SK-N-SH (cell line): ENCODE data around the gene AKT3. TPM values are rescaled to one million over a fixed set of nuclear protein-coding genes. Genes with fewer than 3 reads are reported as not detected.

Experiments
- CTCF ChIA-PET: fragments of 300-600, 350-600 bp; formaldehyde crosslinking; extraction: SDS; loops from one replicate; lab custom pipeline; 2021; lab: Yijun Ruan, JAX
- POLR2A ChIA-PET: fragments of 350-600 bp; sonication (Branson Sonifier 250); formaldehyde crosslinking; extraction: SDS; loops from one replicate; lab custom pipeline; 2020; ENCODE audit warnings: antibody characterized with exemption, inconsistent platforms; lab: Yijun Ruan, JAX
- DNase-seq: peaks from one replicate; pipeline ENCODE4 v3.0.0; 2012
- H2AFZ ChIP-seq: fragments of 200-600 bp; sonication (generic); 2 replicates; pipeline ENCODE4 v1.8.1; 2016; ENCODE audit warnings: antibody characterized with exemption, mild to moderate bottlenecking, low read depth
- H3F3A ChIP-seq: fragments of 200-600 bp; sonication (generic); replicated peaks from 2 replicates; pipeline ENCODE3; 2016; ENCODE audit warnings: antibody characterized with exemption, mild to moderate bottlenecking; ENCODE audit not compliant: insufficient read depth
- H3K27ac ChIP-seq, 2 experiments: fragments of 200-500 bp in 1 of 2; fragments of 200-600 bp in 1 of 2; sonication (Bioruptor generic) in 1 of 2; sonication (generic), shearing (Covaris generic) in 1 of 2; 2 replicates each; pipeline versions ENCODE4 v1.5.1 to v1.6.1; 2014 to 2016; ENCODE audit warnings: low read depth in 2 of 2, inconsistent platforms in 1 of 2, low read length in 1 of 2, mild to moderate bottlenecking in 1 of 2, mixed read lengths in 1 of 2
- H3K27me3 ChIP-seq: fragments of 200-600 bp; sonication (generic), shearing (Covaris generic); 2 replicates; pipeline ENCODE4 v1.6.1; 2016; ENCODE audit warnings: mixed run types; ENCODE audit not compliant: insufficient read depth
- H3K36me3 ChIP-seq, 2 experiments: fragments of 200-500 bp in 1 of 2; fragments of 200-600 bp in 1 of 2; sonication (Bioruptor generic) in 1 of 2; sonication (generic) in 1 of 2; replicated peaks in 1 of 2; 2 replicates each; pipeline versions ENCODE3 to v1.5.1; 2014 to 2016; ENCODE audit warnings: low read length in 1 of 2, mild to moderate bottlenecking in 1 of 2; ENCODE audit not compliant: insufficient read depth in 2 of 2, control insufficient read depth in 1 of 2
- H3K4me1 ChIP-seq, 2 experiments: fragments of 200-500 bp in 1 of 2; fragments of 200-600 bp in 1 of 2; sonication (Bioruptor generic) in 1 of 2; sonication (generic), shearing (Covaris generic) in 1 of 2; 2 replicates each; pipeline versions ENCODE4 v1.5.1 to v1.6.1; 2014 to 2016; ENCODE audit warnings: low read depth in 1 of 2, low read length in 1 of 2, mixed run types in 1 of 2; ENCODE audit not compliant: insufficient read depth in 2 of 2, control insufficient read depth in 1 of 2
- H3K4me2 ChIP-seq: fragments of 200-600 bp; sonication (generic), shearing (Covaris generic); 2 replicates; pipeline ENCODE4 v1.6.1; 2017; ENCODE audit warnings: mixed run types
- H3K4me3 ChIP-seq, 2 experiments: fragments of 200-500 bp in 1 of 2; fragments of 200-600 bp in 1 of 2; sonication (Bioruptor generic) in 1 of 2; sonication (generic), shearing (Covaris generic) in 1 of 2; 2 replicates each; pipeline versions ENCODE4 v1.5.1 to v1.8.1; 2014 to 2016; ENCODE audit warnings: low read depth in 2 of 2, inconsistent platforms in 1 of 2, low read length in 1 of 2, mild to moderate bottlenecking in 1 of 2, mixed read lengths in 1 of 2, moderate library complexity in 1 of 2
- H3K79me2 ChIP-seq: fragments of 200-600 bp; sonication (generic); 2 replicates; pipeline ENCODE4 v1.8.1; 2017; ENCODE audit warnings: mild to moderate bottlenecking; ENCODE audit not compliant: insufficient read depth
- H3K9ac ChIP-seq: fragments of 200-600 bp; sonication (generic); 2 replicates; pipeline ENCODE4 v1.6.1; 2017; ENCODE audit warnings: mixed run types
- H3K9me2 ChIP-seq: fragments of 200-600 bp; sonication (generic); 2 replicates; pipeline ENCODE4 v1.6.1; 2017; ENCODE audit warnings: mixed run types
- H3K9me3 ChIP-seq: fragments of 200-600 bp; sonication (generic); 2 replicates; pipeline ENCODE4 v1.6.1; 2017; ENCODE audit warnings: mixed run types, mild to moderate bottlenecking, moderate library complexity
- H4K20me1 ChIP-seq: fragments of 200-600 bp; sonication (generic); 2 replicates; pipeline ENCODE4 v1.6.1; 2017; ENCODE audit warnings: mild to moderate bottlenecking, mixed run types; ENCODE audit not compliant: insufficient read depth
- ELF1 ChIP-seq: IDR thresholded peaks from 2 replicates; pipeline ENCODE4 v1.4.0; 2012
- FOSL2 ChIP-seq: IDR thresholded peaks from 2 replicates; pipeline ENCODE4 v1.4.0; 2012; ENCODE audit warnings: low read depth, mild to moderate bottlenecking, moderate library complexity, borderline replicate concordance
- FOXJ3 ChIP-seq: sonication (generic); formaldehyde crosslinking; IDR thresholded peaks from 2 replicates; pipeline ENCODE4 v1.5.1; 2020; ENCODE audit warnings: mild to moderate bottlenecking, missing genetic modification reagents
- GABPA ChIP-seq: IDR thresholded peaks from 2 replicates; pipeline ENCODE4 v1.4.0; 2012; ENCODE audit warnings: low read depth, mild to moderate bottlenecking
- IRF3 ChIP-seq: fragments of 150-350 bp; IDR thresholded peaks from 2 replicates; pipeline ENCODE4 v1.6.1; 2016; ENCODE audit warnings: mild to moderate bottlenecking, low read depth, low read length
- MEF2A ChIP-seq: IDR thresholded peaks from 2 replicates; pipeline ENCODE4 v1.4.0; 2012; ENCODE audit warnings: low read depth, borderline replicate concordance
- NFIC ChIP-seq: IDR thresholded peaks from 2 replicates; pipeline ENCODE4 v1.4.0; 2012; ENCODE audit warnings: borderline replicate concordance
- REST ChIP-seq: IDR thresholded peaks from 2 replicates; pipeline ENCODE4 v1.6.1; 2012; ENCODE audit warnings: mild to moderate bottlenecking, low read depth, low read length, moderate library complexity
- RFX5 ChIP-seq: IDR thresholded peaks from 2 replicates; pipeline ENCODE4 v1.6.1; 2012; ENCODE audit warnings: mild to moderate bottlenecking, improper control_type of control experiment, low read length
- RXRA ChIP-seq: IDR thresholded peaks from 2 replicates; pipeline ENCODE4 v1.4.0; 2012; ENCODE audit warnings: low read depth, mild to moderate bottlenecking, borderline replicate concordance
- SMC3 ChIP-seq: IDR thresholded peaks from 2 replicates; pipeline ENCODE4 v1.6.1; 2012; ENCODE audit warnings: low read depth, low read length, improper control_type of control experiment
- USF1 ChIP-seq: IDR thresholded peaks from 2 replicates; pipeline ENCODE4 v1.4.0; 2012; ENCODE audit warnings: low read depth, borderline replicate concordance
- ZBTB33 ChIP-seq: IDR thresholded peaks from 2 replicates; pipeline ENCODE4 v1.4.0; 2012; ENCODE audit warnings: low read depth, borderline replicate concordance
- WGBS: methylation state at CpG from one replicate; pipeline ENCODE4 v1.1.6; 2017; ENCODE audit warnings: low lambda C conversion rate; 5-methylcytosine and 5-hydroxymethylcytosine counted together
- polyA plus RNA-seq, 3 experiments: library from polyadenylated mRNA; depleted of rRNA; stranded (reverse); fragments of >200 nt; gene quantifications; 2 replicates each; pipeline ENCODE4 v1.2.3, GENCODE V29; 2012

The AKT3 gene
- polyA plus RNA-seq, 1 of the 3 experiments (the other 2 are of a cell fraction), result 12.7 TPM

GRCh38 chr1:243550276-243550675, 299.8 kb downstream of the AKT3 start:
- Histone ChIP-seq H3K79me2 (no peaks in the 10 kb centered on the region; the same call in 1 of the 2 replicates), H3K27me3 (no peaks in the 10 kb centered on the region), H3K27ac (no peak overlapping the region; a peak in 1 of 4 replicates), H3F3A (no peaks in the 10 kb centered on the region), H4K20me1 (no peaks in the 10 kb centered on the region), H2AFZ (no peak overlapping the region), H3K4me2 (no peak overlapping the region), H3K9me3 (no peaks in the 10 kb centered on the region)
- no peak for DNase-seq
- TF ChIP-seq RXRA (no peak), RFX5 (no peak), GABPA (no peak), SMC3 (no peak), IRF3 (no peak), FOSL2 (no peak), NFIC (no peak), REST (no peak), USF1 (no peak), FOXJ3 (CRISPR knock-in tag) (no peak), MEF2A (no peak), ELF1 (no peak), ZBTB33 (no peak)
- TF ChIP-seq, all 33 proteins: peak for 0
- Histone ChIP-seq H3K9ac (no peak overlapping the region), H3K4me3 (no peak overlapping the region), H3K4me1 (no peaks in the 10 kb centered on the region; a peak in 1 of 4 replicates), H3K36me3 (peaks cover 15 to 18% of the 10 kb centered on the region in 2 experiments), H3K9me2 (no peaks in the 10 kb centered on the region)
- ChIA-PET POLR2A (no interaction called here), CTCF (no interaction called here)
- 83% methylated on average over 6 of the region's 6 CpGs for WGBS
